GM19395 (cell line): Measurements from ENCODE around the gene FAM124B.

Source experiments
- ATAC-seq: cut with Tn5 transposase; IDR thresholded peaks from one replicate; pipeline ENCODE4 v1.9.1; 2021; ENCODE audit warnings: mild to moderate bottlenecking, moderate library complexity; ENCODE audit not compliant: unreplicated experiment

FAM124B gene

DNA sequence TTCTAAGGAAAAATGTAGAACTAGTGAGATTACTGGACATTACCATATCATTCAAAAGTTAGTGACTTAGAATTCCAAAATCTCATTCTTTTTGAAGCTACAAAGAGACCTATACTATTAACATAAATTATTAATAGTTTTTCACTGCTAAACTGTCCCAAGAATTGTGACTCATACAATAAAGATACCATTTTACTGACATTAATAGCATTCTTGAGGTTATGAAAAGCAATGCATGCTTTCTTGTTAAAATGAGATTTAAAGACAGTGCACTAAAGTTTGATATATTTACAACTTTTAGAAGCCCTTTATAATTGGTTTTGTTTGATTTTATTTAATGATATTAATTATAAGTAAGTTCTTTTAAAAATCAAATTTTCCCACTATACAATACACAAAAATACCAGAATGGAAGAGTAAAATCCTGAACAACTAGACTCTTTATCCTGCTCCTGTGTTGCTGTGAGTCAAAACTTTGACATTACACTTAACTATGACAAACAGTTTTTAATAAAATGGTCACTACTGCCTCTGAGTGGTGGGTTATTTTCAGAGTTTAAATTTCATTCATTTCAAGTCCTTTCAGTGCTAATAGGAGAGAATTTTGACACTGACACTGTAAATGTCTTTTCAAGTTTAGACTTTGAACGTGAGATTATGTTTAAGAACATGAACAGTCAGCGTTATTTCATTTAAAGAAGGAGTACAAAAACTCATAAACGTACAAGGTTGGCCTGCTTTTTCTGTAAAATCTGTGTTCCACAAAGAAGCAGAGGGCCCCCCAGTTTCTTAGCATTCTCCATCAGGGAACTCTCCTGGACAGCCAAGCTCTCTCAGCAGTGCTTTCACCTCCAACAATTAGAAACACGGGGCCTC, 54.5 kb downstream of the FAM124B start:
- ATAC-seq = no peak

- no peak for ATAC-seq
These were observed 56.4 kb downstream of the FAM124B start for GRCh38 chr2:224345492-224345891.

- ATAC-seq = no peak
These were observed 58.7 kb downstream of the FAM124B start for GRCh38 chr2:224343226-224343625.

- no peak for ATAC-seq
These were observed 65.9 kb downstream of the FAM124B start for GRCh38 chr2:224335991-224336390.

GRCh38 chr2:224334726-224335125, 67.2 kb downstream of the FAM124B start:
- ATAC-seq = no peak

DNA sequence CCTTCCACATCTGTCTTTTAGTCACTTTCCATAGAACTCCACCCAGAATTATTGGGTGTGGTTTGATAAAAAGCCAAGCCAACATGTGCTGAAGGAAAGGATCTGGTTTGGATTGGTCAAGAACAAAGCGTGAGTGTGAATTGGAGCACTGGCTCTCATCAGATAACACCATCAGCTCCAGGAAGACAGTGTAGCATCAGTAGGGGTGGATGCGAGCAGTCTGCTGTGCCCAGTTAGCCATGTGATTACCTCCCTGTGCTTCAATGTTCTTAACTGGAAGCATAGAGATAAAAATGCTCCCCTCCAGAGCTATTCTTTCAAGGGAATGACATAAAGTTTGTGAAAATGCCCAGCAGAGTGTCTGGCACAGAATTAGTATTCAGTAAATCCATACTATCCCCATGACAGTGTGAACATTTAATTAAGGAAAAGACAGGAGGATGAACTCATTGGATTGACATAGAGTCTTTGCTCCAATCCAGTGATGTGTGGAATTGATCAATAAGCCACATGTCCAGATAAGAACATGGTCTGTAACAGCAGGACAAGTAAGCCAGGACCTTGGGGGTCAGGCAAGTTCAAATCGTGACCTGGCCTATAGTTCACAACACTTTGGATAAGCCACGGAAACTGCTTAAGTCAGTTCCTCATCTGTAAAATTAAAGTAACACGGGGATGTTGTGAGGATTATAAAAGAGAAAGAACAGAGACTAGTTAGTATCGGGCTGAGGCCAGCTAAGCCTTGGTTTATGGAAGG, 68.0 kb downstream of the FAM124B start:
- no peak for ATAC-seq

DNA sequence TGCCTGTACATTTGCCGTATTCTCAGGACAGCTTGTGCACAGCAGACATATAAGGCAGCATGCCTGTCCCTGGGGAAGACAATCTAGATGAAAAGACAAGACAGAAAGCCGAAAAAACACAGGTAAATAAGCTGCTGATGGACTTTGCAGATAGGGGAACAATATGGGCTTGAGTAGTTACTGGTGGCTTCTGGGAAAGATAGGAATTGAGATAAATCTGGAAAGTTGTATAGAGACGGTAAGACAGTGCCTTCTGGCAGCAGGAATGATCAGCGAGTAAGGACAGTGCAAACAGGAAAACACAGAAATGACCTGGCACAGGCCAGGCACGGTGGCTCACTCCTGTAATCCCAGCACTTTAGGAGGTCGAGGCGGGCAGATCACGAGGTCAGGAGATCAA, 70.2 kb downstream of the FAM124B start:
- ATAC-seq = no peak

- ATAC-seq = no peak
These were observed 73.1 kb downstream of the FAM124B start for GRCh38 chr2:224328798-224329197.
